Measurements from ENCODE around the gene SETD2.
A peak's percentile ranks its signal among the peaks of the same experiment; 100 is the strongest.

The SETD2 gene

GRCh38 chr3:46986055-46986730 lies 177.7 kb downstream of the SETD2 start:
- no peak for DNase-seq (ENCODE audit: low read depth in 2 of 3, low spot score in 1 of 3)

GRCh38 chr3:46985588-46985987 lies 178.3 kb downstream of the SETD2 start:
- DNase-seq (ENCODE audit: low read depth in 2 of 3, low spot score in 1 of 3), result no peak

- DNase-seq (ENCODE audit: low read depth in 2 of 3, low spot score in 1 of 3), result no peak
Measured at GRCh38 chr3:46984591-46985459, 179.1 kb downstream of the SETD2 start.

- no peak for DNase-seq (ENCODE audit: low read depth in 2 of 3, low spot score in 1 of 3)
Measured at GRCh38 chr3:46982546-46982945, 181.4 kb downstream of the SETD2 start.

- DNase-seq (ENCODE audit: low read depth in 2 of 3, low spot score in 1 of 3), result no peak
Measured at GRCh38 chr3:46981932-46982471, 181.9 kb downstream of the SETD2 start.

- DNase-seq (ENCODE audit: low read depth in 2 of 3, low spot score in 1 of 3), result no peak
Measured at GRCh38 chr3:46979958-46980497, 183.9 kb downstream of the SETD2 start.

- peak; percentile 91 to 98 (median 92) for DNase-seq (ENCODE audit: low read depth in 2 of 3, low spot score in 1 of 3)
Measured at GRCh38 chr3:46978985-46979944, 184.6 kb downstream of the SETD2 start, which contains the start of gene NBEAL2. Gene NBEAL2 (plus strand): TSS chr3:46979666. CDS start chr3:46979862, 196 bp downstream.

GRCh38 chr3:46978381-46978780 lies 185.5 kb downstream of the SETD2 start:
- no peak for DNase-seq (ENCODE audit: low read depth in 2 of 3, low spot score in 1 of 3)

- no peak for DNase-seq (ENCODE audit: low read depth in 2 of 3, low spot score in 1 of 3)
Measured at GRCh38 chr3:46977811-46978195, 186.1 kb downstream of the SETD2 start.

- peak; percentile 87 to 89 (median 88) for DNase-seq (ENCODE audit: low read depth in 2 of 3, low spot score in 1 of 3)
Measured at GRCh38 chr3:46976326-46977190, 187.4 kb downstream of the SETD2 start, which contains the start of gene CCDC12. Gene CCDC12 (minus strand): TSS chr3:46976745. CDS start chr3:46976732, 13 bp downstream.

GRCh38 chr3:46974421-46975171 lies 189.3 kb downstream of the SETD2 start:
- no peak for DNase-seq (ENCODE audit: low read depth in 2 of 3, low spot score in 1 of 3)

- no peak for DNase-seq (ENCODE audit: low read depth in 2 of 3, low spot score in 1 of 3)
Measured at GRCh38 chr3:46972396-46972795, 191.5 kb downstream of the SETD2 start.

GRCh38 chr3:46971742-46972141 lies 192.2 kb downstream of the SETD2 start:
- no peak for DNase-seq (ENCODE audit: low read depth in 2 of 3, low spot score in 1 of 3)

- no peak for DNase-seq (ENCODE audit: low read depth in 2 of 3, low spot score in 1 of 3)
Measured at GRCh38 chr3:46971151-46971550, 192.8 kb downstream of the SETD2 start.

- no peak for DNase-seq (ENCODE audit: low read depth in 2 of 3, low spot score in 1 of 3)
Measured at GRCh38 chr3:46970391-46971091, 193.4 kb downstream of the SETD2 start.

GRCh38 chr3:46968783-46969428 lies 195.0 kb downstream of the SETD2 start:
- DNase-seq (ENCODE audit: low read depth in 2 of 3, low spot score in 1 of 3), result no peak

GRCh38 chr3:46966811-46967210 lies 197.1 kb downstream of the SETD2 start:
- no peak for DNase-seq (ENCODE audit: low read depth in 2 of 3, low spot score in 1 of 3)
